ENCODE data around the gene ARSI.

Gene ARSI

GRCh38 chr5:150309101-150309885, 6.6 kb upstream of the ARSI start:
- DNase-seq (ENCODE audit: low spot score) (no peak), FAIRE-seq (no peak)

DNA sequence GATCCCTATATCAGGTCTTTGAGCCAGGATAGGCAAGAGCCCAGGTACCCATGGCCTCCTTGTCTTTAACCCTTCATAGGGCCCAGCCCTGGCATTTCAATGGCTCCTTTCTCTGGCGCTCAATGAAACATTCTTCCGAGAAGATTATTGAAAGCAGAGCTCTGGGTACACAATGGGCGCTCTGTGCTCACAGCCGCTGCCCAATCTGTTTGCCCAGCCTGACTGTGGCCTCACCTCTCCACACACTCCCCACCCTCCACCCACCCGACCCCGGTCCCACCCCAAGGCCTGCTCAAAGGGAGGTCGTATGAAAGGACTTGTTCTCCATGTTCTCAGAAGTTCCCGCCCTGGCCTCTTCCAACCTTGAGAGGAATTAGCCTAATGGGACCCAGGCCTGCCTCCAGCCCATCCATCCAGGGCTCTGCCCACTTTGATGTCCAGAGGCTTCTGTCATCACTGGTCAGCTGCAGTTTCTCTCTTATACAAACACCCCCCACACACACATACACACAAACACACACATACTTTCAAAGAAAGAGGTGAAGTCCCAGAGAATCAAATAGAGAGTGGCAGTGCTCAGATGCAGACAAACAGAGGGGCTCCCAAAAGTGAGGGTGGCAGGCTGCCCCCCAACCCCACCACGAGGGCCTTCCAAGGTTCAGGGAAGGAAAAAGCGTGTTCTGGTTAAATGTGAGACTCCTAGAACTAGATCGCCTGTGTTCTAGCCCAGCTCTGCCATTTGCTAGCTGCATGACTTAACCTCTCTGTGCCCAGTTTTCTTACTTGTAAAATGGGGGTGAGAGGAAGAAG, 5.1 kb upstream of the ARSI start:
- DNase-seq (ENCODE audit: low spot score) (no peak), FAIRE-seq (no peak)

DNA sequence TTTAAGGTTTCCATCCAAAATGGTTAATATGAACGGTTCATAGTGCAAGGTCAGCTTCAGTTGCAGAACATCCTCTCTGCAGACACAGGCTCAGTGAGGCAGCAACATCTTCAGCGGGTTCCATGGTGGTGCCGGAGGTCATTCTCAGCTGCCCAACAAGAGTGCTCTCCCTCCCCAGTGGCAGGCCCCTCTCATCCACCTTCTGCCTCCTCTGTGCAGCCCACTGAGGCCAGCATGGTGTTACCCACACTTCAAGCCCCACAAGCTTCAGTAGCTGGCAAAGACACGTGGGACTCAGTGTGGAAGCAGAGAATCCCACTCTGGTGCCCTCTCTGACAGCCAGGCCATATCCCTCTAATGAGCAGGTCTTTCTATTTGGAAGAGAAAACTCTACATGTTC, 4.1 kb upstream of the ARSI start:
- no peak for FAIRE-seq
- no peak for DNase-seq (ENCODE audit: low spot score)

DNA sequence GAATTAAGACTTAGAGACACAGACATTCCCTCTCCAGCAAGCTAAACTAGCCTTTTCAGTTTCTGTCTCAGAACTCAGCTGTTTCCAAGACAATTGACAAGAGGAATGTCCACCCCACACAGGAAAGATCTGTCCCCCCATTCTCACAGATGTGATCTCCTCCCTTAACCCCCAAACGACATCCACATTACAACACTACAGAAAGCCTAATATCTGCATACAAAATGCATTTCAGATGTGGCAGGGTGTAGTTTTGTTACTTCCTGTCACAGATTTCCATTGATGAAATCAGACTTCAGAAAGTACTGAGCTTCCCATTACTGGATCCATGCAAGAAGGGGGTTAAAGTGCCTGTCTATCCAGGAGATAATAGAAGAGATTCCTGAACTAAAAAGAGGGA, 2.9 kb upstream of the ARSI start:
- peak; percentile 30 for FAIRE-seq

GRCh38 chr5:150305095-150305494, 2.4 kb upstream of the ARSI start:
- no peak for FAIRE-seq
- no peak for DNase-seq (ENCODE audit: low spot score)

More for the DNA sequence above, 2.9 kb upstream of the ARSI start:
- DNase-seq (ENCODE audit: low spot score) = no peak

DNA sequence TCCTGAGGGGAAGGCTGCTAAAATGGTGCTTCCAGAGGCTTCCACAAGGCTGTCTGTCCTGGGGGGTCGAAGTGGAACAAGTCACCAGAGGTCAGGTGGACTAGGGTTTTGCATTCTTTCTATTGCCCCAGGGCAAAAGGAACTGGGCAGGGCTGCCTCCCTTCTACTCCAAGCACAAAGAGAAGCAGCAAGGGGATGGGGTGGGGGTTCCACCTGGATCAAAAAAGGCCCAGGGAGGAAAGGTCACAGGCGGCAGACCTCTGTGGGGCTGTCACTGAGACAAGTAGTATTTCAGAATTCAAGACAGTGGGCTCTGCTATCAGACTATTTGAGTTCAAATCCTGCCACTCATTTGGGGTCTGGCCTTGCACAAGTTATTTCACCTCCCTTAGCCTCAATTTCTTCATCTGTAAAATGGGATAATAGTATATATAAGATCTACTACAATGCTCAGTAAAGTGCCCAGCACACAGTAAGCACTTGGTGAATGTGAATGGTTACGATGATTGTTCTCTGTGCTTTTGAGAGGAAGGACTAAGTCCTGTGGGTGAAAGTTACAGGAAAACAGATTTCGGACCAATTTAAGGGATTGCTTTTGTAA, 1.9 kb upstream of the ARSI start:
- FAIRE-seq (no peak), DNase-seq (ENCODE audit: low spot score) (no peak)

- FAIRE-seq = no peak
- no peak for DNase-seq (ENCODE audit: low spot score)
Observed at GRCh38 chr5:150303660-150304386, 1.1 kb upstream of the ARSI start.

DNA sequence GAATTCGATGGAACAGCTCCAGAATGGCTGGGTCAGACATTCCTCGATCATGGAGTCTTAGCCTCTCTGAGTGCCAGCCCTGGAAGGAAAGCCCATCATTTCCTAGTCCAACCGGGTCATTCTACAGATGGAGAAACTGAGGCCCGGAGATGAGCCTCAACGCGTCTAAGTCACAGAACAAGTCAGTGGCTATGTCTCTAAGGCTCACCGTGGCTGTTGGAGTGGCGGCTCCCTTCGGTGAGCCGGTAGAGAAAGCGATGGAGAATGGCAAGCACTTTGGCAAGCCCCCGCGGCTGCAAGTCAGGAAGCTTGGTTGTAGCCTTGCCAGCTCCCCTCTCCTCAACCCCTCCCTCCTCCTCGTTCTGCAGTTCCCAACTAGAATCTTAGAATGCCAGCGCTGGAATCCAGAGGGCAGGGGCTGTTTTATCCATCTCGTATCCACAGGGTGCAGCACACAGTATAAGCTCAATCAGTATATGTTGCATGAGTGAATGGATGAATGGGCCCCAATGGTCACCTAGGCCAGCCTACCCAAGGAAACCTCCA, 438 bp upstream of the ARSI start:
- FAIRE-seq (no peak), DNase-seq (ENCODE audit: low spot score) (no peak)

DNA sequence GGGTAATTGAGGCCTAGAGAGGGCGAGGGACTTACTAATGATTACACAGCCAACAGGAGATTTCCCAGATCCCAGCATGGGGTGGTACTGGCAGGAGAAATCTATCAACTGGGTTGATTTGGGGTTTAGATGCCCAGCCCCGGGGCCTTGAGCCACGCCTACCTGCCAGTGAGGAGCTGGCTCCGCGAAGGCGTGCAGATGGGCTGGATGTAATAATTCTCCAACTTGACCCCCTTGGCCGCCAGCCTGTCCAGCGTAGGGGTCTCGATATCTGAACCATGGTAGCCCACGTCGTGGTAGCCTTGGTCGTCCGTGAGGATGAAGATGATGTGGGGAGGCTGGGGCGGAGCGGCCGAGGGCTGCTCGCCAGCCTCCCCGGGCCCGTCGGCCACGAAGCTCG, 804 bp downstream of the ARSI start:
- DNase-seq (ENCODE audit: low spot score) (no peak), FAIRE-seq (no peak)

GRCh38 chr5:150301170-150301505, 1.6 kb downstream of the ARSI start:
- FAIRE-seq = no peak
- no peak for DNase-seq (ENCODE audit: low spot score)

DNA sequence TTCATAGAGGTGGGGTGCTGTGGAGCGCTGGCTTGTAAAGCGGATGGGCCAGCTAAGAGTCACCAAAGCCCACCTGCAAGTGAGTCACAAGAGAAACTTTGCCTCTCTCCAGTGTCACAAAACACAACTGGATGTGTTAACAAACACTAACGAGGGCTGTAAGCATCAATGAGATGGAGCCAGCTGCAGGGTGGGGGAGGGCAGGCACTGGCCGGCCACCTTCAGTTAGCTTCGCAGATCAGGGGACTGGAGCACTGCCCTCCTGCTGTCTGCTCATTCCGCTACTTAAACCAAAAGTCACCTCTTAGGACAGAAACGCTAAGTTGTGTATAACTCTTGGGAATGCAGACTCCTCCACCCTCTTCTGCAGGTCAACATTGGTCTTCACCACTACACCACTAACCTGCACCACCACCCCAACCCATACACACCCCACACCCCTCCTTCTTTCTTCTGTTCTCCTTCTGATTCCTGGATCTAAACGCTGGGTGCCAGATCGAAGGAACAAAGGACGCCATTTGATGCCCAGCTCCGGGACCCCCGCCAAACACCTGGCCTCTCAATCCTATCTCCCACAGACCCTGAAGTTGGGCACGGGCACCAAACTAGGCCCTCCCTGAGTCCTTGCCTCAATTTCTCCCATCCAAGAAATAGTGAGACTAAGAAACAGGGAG, 2.1 kb downstream of the ARSI start:
- DNase-seq (ENCODE audit: low spot score) (no peak), FAIRE-seq (no peak)

DNA sequence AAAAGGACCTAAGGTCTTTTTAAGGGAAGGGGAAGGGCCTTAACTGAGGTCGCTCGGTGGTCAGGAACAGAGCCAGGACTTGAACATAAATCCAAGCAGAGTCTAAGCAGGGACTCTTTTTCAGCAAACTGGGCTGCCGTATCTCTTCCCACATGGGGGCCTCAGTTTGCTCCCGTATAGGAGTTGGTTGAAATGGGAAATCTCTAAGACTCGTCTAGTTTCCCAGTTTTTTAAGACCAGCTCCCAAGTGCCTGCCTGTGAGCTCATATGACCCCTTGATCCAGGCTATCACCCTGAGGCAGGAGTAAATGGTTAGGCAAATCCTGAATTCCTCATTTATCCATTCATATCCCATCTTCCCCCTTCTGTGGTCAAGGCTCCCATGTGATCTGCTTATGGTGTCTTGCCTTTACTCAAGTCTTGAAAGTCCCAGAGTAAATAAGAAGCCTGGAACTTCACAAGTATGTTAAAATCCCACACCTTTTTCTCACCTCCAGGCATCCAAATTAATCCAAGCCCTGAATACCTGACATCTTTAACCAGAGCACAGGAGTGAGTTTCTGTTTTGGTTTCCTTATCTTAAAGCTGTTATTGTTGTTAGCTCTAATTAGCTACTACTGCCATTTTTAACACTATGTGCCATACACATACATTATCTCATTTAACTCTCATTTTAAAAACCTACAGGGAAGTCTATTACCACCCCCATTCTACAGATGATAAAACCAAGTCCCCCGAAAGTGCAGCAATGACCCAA, 3.0 kb downstream of the ARSI start:
- FAIRE-seq (no peak), DNase-seq (ENCODE audit: low spot score) (no peak)

- FAIRE-seq = peak; percentile 42
Observed at GRCh38 chr5:150298701-150299451, 3.8 kb downstream of the ARSI start.

GRCh38 chr5:150297934-150298595, 4.6 kb downstream of the ARSI start:
- DNase-seq (ENCODE audit: low spot score) (no peak), FAIRE-seq (peak; percentile 27)

More at GRCh38 chr5:150298701-150299451, 3.8 kb downstream of the ARSI start:
- no peak for DNase-seq (ENCODE audit: low spot score)

DNA sequence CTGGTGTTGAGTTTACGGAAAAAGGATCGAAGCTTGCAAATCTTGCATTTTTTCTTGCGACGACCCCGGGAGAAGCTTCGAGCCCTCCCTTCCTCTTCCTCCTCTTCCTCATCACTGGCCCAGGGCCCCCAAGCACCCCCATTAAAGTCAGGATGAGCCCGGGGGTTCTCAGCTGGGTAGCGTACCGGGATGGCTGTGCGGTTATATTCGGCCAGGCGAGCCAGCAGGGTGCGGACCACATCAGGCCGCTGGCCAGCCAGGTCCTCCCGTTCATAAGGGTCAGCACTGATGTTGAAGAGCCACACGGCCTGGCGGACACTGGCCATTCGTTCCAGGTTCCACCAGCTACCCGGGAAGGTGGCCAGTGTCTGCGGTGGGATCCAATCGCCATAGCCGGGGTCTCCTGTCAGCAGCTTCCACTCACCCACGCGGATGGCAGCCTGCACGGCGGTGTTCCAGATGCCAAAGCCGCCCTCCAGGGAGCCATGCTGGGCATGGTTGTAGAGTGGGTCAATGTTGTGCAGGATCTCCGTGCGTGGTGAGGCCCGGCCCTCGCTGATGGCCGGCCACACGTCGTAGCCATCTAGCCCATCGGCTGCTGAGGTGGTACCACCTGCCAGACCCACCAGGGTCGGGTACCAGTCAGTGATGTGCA, 5.3 kb downstream of the ARSI start:
- no peak for DNase-seq (ENCODE audit: low spot score)
- FAIRE-seq = no peak

- no peak for DNase-seq (ENCODE audit: low spot score)
- FAIRE-seq = no peak
Observed at GRCh38 chr5:150296496-150296895, 6.2 kb downstream of the ARSI start.

- peak; percentile 71 for FAIRE-seq
- no peak for DNase-seq (ENCODE audit: low spot score)
Observed at GRCh38 chr5:150295741-150296486, 6.8 kb downstream of the ARSI start.

All from urothelium cell line (cell line).